ENCODE data around the gene TERT. TPM values are rescaled to one million over a fixed set of nuclear protein-coding genes. Genes with fewer than 3 reads are reported as not detected.

The TERT gene
- total RNA-seq, 3 donors from 2014 or later: under 0.01 TPM; not detected in 2

DNA sequence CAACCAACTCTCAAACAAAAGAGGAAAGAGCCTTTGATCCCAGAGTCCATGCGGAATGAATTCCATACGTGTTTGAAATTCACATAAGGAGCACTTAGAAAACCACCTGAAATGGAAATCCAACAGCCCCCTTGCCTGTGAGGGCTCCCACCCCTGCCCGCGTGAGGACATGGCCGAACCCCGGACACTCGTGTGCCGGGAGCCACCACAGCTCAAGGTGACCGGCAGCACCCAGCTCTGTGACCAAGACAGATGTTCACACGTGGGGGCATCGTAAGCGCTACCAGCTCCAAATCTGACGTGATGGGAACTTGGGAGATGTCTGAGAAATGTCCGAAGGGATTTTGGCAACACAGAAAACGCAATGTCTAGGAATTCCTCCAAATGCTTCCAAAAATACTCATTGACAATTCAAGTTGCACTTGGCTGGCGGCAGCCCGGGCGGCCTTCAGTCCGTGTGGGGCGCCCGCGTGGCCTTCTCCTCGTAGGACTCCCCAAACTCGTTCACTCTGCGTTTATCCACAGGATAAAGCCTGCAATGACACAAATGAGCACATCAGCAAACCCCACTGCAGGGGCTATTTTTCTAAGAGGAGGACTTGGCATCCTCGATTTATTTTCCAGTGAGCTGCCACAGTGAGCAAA is 23.2 kb upstream of the TERT start:
- Histone ChIP-seq H3K36me3 (peaks cover 8% of the 10 kb centered on the region), H3K27ac (no peak overlapping the region)
- DNase-seq (ENCODE audit: low spot score in 2 of 2): peak in 1 of 2 donors; percentile 39

DNA sequence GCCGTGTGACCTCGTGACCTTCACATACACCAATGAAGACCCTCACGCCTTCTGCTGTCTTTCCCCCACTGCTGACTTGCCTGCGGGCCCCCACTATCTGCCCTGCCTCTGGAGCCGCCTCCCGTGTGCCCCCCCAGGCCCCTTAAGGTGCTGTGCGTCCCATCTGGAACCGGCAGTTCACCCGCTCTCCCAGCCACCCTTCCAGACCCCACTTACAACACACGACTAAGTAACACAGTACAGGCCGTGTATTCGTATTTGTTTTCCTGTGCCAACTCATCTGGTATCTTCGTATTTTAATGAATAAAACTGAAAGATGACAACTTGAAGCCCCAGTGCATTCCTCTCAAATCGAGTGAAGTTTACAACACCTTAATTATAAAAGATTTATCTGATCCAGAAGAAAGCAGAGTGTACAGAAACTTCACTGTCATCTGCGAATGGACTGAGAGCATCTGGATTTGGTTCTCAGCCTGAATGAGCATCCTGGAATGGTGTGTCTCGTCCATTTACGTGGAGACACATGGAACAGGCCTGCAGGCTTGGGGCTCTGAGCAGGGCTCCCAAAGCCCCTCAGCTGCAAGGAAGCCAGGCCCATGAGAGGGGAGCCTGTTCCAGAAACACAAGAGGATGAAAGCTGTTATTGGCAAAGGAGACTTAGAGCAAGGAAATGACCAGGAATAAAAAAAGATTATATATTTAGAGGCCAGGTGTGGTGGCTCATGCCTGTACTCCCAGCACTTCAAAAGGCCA is 21.9 kb upstream of the TERT start:
- peak overlapping the region; percentile 80 to 83 for H3K27ac ChIP-seq
- H3K36me3 ChIP-seq: peaks cover 8% of the 10 kb centered on the region
- intact Hi-C loops (cut with DNase I; ENCODE audit: low total_unique reads): no loop called here
- H3K4me3 ChIP-seq: no peak overlapping the region
- no peak for DNase-seq (ENCODE audit: low spot score in 2 of 2)
- no peaks in the 10 kb centered on the region for H3K4me1 ChIP-seq
- TF ChIP-seq POLR2A (IDR thresholded peaks at IDR 0.05): no peak
- TF ChIP-seq POLR2AphosphoS5 (IDR thresholded peaks at IDR 0.05): no peak
- TF ChIP-seq, protein P1, sequence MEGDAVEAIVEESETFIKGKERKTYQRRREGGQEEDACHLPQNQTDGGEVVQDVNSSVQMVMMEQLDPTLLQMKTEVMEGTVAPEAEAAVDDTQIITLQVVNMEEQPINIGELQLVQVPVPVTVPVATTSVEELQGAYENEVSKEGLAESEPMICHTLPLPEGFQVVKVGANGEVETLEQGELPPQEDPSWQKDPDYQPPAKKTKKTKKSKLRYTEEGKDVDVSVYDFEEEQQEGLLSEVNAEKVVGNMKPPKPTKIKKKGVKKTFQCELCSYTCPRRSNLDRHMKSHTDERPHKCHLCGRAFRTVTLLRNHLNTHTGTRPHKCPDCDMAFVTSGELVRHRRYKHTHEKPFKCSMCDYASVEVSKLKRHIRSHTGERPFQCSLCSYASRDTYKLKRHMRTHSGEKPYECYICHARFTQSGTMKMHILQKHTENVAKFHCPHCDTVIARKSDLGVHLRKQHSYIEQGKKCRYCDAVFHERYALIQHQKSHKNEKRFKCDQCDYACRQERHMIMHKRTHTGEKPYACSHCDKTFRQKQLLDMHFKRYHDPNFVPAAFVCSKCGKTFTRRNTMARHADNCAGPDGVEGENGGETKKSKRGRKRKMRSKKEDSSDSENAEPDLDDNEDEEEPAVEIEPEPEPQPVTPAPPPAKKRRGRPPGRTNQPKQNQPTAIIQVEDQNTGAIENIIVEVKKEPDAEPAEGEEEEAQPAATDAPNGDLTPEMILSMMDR (IDR thresholded peaks at IDR 0.05): no peak
- H3K27me3 ChIP-seq: no peaks in the 10 kb centered on the region
- no peaks in the 10 kb centered on the region for H3K9me3 ChIP-seq

More for the DNA sequence above, 23.2 kb upstream of the TERT start:
- TF ChIP-seq POLR2AphosphoS5 (IDR thresholded peaks at IDR 0.05): no peak
- no peak for TF ChIP-seq POLR2A (IDR thresholded peaks at IDR 0.05)
- TF ChIP-seq, protein P1 (IDR thresholded peaks at IDR 0.05): no peak
- no peaks in the 10 kb centered on the region for H3K9me3 ChIP-seq
- no peaks in the 10 kb centered on the region for H3K4me1 ChIP-seq
- intact Hi-C loops (cut with DNase I; ENCODE audit: low total_unique reads): no loop called here
- no peak overlapping the region for H3K4me3 ChIP-seq
- H3K27me3 ChIP-seq: no peaks in the 10 kb centered on the region

DNA sequence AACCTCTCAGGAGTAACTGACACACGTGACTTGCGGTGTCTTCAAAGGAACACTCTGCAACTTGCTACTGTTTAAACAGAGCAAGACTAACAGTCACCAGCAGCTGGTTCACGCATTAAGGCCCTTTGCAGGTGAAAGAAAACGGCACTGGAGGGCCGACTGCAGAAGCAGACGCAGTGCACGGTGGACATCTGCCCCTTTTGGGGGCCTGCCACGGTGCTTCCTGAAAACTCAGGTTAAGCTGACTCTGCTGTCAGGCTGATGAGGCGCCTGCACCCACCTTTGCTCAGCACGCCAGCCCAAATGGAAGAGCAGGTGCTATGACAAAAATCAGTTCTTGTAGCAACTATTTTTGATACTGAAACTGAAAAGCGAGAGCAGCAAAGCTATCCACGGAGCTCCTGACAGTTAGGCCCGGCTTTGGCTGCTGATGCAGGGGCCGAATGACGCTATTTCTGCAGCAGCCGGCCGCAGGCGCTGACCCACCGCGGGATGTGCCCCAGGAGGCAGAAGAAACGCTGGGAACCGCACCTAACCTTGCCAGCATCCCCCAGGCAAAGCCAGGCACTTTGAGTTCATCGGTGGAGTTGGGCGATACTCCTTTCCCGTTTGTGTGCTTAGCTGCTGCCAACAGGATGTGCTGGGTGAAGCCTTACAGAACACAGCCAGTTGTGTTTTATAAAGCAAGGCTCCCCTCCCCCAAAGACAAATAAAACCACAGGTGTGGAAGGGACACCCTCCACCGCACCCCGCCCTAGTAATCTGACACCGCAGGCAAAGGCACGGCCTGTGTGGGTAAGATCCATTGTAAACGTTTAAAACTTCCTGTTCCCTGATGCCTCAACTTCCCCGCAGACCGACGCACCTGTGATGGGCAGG is 21.1 kb upstream of the TERT start:
- Histone ChIP-seq H3K27ac (peak overlapping the region; percentile 80 to 83), H3K4me1 (no peaks in the 10 kb centered on the region), H3K27me3 (no peaks in the 10 kb centered on the region), H3K36me3 (peaks cover 8% of the 10 kb centered on the region), H3K4me3 (peak overlapping the region in 2 of 3 donors; percentile 33 to 36), H3K9me3 (no peaks in the 10 kb centered on the region)
- TF ChIP-seq POLR2A (IDR thresholded peaks at IDR 0.05) (no peak), POLR2AphosphoS5 (IDR thresholded peaks at IDR 0.05) (peak in 2 of 3 donors; percentile 5 to 48)
- TF ChIP-seq, protein P1 (IDR thresholded peaks at IDR 0.05): no peak
- peak; percentile 76 to 77 for DNase-seq (ENCODE audit: low spot score in 2 of 2)
- intact Hi-C loops (cut with DNase I; ENCODE audit: low total_unique reads): no loop called here

DNA sequence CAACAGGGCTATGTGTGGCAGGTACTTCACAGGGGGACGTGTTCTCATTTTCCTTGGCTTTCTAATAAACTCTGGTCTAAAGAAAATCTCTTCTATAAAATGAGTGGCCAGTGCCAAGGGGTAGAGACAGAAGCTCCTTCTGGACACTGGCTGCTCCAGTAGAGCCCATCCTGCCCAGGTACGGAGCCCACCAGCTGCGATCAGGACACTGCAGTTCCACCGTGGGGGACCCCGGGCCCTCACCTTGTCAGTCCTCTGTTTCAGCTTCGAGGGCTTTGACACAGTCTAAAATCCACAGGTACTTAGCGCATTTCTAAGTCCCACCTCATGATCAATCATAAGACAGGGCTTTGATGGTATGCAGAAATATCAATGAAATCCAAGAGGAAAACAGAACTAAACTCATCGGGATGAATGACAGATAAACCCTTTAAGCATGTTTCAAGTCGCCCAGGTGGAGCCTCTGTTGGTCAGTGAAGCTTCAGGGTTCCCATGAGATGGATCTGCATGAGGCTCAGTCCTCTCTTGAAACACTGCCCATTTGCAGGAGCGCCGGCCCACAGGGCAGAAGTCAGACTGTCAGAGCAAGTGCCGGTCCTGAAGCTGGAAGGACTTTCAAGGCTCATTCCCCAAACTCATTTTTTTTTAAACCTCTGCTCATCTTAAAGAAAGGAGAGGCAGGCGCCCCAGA is 20.3 kb upstream of the TERT start:
- intact Hi-C loops (cut with DNase I; ENCODE audit: low total_unique reads): no loop called here
- no peak overlapping the region for H3K27ac ChIP-seq
- peaks cover 1% of the 10 kb centered on the region for H3K36me3 ChIP-seq
- H3K9me3 ChIP-seq: no peaks in the 10 kb centered on the region
- DNase-seq (ENCODE audit: low spot score in 2 of 2): peak in 1 of 2 donors; percentile 34
- no peaks in the 10 kb centered on the region for H3K4me1 ChIP-seq
- H3K4me3 ChIP-seq: no peak overlapping the region
- TF ChIP-seq POLR2AphosphoS5 (IDR thresholded peaks at IDR 0.05) (no peak), POLR2A (IDR thresholded peaks at IDR 0.05) (no peak)
- TF ChIP-seq, protein P1 (IDR thresholded peaks at IDR 0.05): no peak
- H3K27me3 ChIP-seq: no peaks in the 10 kb centered on the region

All from breast epithelium (tissue), 4 donors.